Ramos (cell line): Measurements from ENCODE around the gene PLP1.
"Not testable (repeated sequence)": the region's sequence is repeated elsewhere in the genome, so short reads cannot be mapped to it uniquely, and the experiment has no call there.

Source experiments
- in situ Hi-C: fragments of 300-500 bp; cut with MboI; formaldehyde crosslinking; loops from one replicate; pipeline ENCODE4 v1.14.3; 2022; ENCODE audit warnings: low sequenced_read_pairs; ENCODE audit not compliant: unreplicated experiment

Gene PLP1

GRCh38 chrX:103776546-103776945 is at the start of gene PLP1:
TSS of gene PLP1 (plus strand) at chrX:103776840. CDS start at chrX:103776996, 156 bp downstream.
- in situ Hi-C loops: no loop called here

- in situ Hi-C loops: no loop called here
Observed at GRCh38 chrX:103727115-103727514, 49.5 kb upstream of the PLP1 start.

- in situ Hi-C loops: no loop called here
Observed at GRCh38 chrX:103729015-103729414, 47.6 kb upstream of the PLP1 start.

- in situ Hi-C loops: no loop called here
Observed at GRCh38 chrX:103730147-103730795, 46.4 kb upstream of the PLP1 start.

- in situ Hi-C loops: no loop called here
Observed at GRCh38 chrX:103730796-103731493, 45.7 kb upstream of the PLP1 start.

- in situ Hi-C loops: no loop called here
Observed at GRCh38 chrX:103733017-103733416, 43.6 kb upstream of the PLP1 start.

GRCh38 chrX:103734125-103734760 is 42.4 kb upstream of the PLP1 start:
- in situ Hi-C loops: no loop called here

GRCh38 chrX:103737696-103738095 is 38.9 kb upstream of the PLP1 start:
- in situ Hi-C loops: no loop called here

GRCh38 chrX:103739421-103739820 is 37.2 kb upstream of the PLP1 start:
- in situ Hi-C loops: no loop called here

- in situ Hi-C loops: no loop called here
Observed at GRCh38 chrX:103741879-103742278, 34.8 kb upstream of the PLP1 start.

- in situ Hi-C loops: no loop called here
Observed at GRCh38 chrX:103742339-103742738, 34.3 kb upstream of the PLP1 start.

- in situ Hi-C loops: no loop called here
Observed at GRCh38 chrX:103747163-103747562, 29.5 kb upstream of the PLP1 start.

- in situ Hi-C loops: no loop called here
Observed at GRCh38 chrX:103754401-103754800, 22.2 kb upstream of the PLP1 start.

GRCh38 chrX:103756736-103757135 is 19.9 kb upstream of the PLP1 start:
- in situ Hi-C loops: no loop called here

- in situ Hi-C loops: no loop called here
Observed at GRCh38 chrX:103758555-103758954, 18.1 kb upstream of the PLP1 start.

GRCh38 chrX:103763541-103763940 is 13.1 kb upstream of the PLP1 start:
- in situ Hi-C loops: not testable (repeated sequence)

- in situ Hi-C loops: not testable (repeated sequence)
Observed at GRCh38 chrX:103766813-103767555, 9.7 kb upstream of the PLP1 start.

- in situ Hi-C loops: no loop called here
Observed at GRCh38 chrX:103773445-103773844, 3.2 kb upstream of the PLP1 start.

GRCh38 chrX:103774070-103774642 is 2.5 kb upstream of the PLP1 start:
- in situ Hi-C loops: no loop called here

- in situ Hi-C loops: no loop called here
Observed at GRCh38 chrX:103779141-103779789, 2.6 kb downstream of the PLP1 start.
